ENCODE measurements around the gene CDH15.
"Not testable (repeated sequence)": the region's sequence is repeated elsewhere in the genome, so short reads cannot be mapped to it uniquely, and the experiment has no call there.

Gene CDH15

GRCh38 chr16:89184933-89185794 is 13.6 kb downstream of the CDH15 start:
- TF ChIP-seq, protein P1, sequence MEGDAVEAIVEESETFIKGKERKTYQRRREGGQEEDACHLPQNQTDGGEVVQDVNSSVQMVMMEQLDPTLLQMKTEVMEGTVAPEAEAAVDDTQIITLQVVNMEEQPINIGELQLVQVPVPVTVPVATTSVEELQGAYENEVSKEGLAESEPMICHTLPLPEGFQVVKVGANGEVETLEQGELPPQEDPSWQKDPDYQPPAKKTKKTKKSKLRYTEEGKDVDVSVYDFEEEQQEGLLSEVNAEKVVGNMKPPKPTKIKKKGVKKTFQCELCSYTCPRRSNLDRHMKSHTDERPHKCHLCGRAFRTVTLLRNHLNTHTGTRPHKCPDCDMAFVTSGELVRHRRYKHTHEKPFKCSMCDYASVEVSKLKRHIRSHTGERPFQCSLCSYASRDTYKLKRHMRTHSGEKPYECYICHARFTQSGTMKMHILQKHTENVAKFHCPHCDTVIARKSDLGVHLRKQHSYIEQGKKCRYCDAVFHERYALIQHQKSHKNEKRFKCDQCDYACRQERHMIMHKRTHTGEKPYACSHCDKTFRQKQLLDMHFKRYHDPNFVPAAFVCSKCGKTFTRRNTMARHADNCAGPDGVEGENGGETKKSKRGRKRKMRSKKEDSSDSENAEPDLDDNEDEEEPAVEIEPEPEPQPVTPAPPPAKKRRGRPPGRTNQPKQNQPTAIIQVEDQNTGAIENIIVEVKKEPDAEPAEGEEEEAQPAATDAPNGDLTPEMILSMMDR (IDR thresholded peaks at IDR 0.05; ENCODE audit: insufficient read depth, low read length, poor library complexity, severe bottlenecking), result no peak
- Histone ChIP-seq H3K4me3 (replicated peaks; ENCODE audit: low read depth, low read length) (no peak overlapping the region), H3K36me3 (ENCODE audit: control insufficient read depth, insufficient read depth, low read length) (no peaks in the 10 kb centered on the region), H3K27me3 (replicated peaks; ENCODE audit: control insufficient read depth, insufficient read depth, low read length) (no peaks in the 10 kb centered on the region)
- DNase-seq (ENCODE audit: extremely low read depth, insufficient read length), result no peak

DNA sequence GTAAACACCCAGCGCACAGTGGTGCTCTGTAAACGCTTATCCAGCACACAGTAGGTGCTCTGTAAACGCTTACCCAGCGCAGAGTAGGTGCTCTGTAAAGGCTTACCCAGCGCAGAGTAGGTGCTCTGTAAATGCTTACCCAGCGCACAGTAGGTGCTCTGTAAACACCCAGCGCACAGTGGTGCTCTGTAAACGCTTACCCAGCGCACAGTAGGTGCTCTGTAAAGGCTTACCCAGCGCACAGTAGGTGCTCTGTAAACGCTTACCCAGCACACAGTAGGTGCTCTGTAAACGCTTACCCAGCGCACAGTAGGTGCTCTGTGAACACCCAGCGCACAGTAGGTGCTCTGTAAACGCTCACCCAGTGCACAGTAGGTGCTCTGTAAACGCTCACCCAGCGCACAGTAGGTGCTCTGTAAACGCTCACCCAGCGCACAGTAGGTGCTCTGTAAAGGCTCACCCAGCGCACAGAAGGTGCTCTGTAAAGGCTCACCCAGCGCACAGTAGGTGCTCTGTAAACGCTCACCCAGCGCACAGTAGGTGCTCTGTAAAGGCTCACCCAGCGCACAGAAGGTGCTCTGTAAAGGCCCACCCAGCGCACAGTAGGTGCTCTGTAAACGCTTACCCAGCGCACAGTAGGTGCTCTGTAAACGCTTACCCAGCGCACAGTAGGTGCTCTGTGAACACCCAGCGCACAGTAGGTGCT is 14.5 kb downstream of the CDH15 start:
- H3K4me3 ChIP-seq (replicated peaks; ENCODE audit: low read depth, low read length); DNase-seq (ENCODE audit: extremely low read depth, insufficient read length); H3K36me3 ChIP-seq (ENCODE audit: control insufficient read depth, insufficient read depth, low read length); H3K27me3 ChIP-seq (replicated peaks; ENCODE audit: control insufficient read depth, insufficient read depth, low read length): not testable (repeated sequence)

DNA sequence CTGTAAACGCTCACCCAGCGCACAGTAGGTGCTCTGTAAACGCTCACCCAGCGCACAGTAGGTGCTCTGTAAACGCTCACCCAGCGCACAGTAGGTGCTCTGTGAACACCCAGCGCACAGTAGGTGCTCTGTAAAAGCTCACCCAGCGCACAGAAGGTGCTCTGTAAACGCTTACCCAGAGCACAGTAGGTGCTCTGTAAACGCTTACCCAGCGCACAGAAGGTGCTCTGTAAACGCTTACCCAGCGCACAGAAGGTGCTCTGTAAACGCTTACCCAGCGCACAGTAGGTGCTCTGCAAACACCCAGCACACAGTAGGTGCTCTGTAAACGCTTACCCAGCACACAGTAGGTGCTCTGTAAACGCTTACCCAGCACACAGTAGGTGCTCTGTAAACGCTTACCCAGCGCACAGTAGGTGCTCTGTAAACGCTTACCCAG is 15.1 kb downstream of the CDH15 start:
- not testable (repeated sequence) for H3K4me3 ChIP-seq (replicated peaks; ENCODE audit: low read depth, low read length); H3K27me3 ChIP-seq (replicated peaks; ENCODE audit: control insufficient read depth, insufficient read depth, low read length); DNase-seq (ENCODE audit: extremely low read depth, insufficient read length); H3K36me3 ChIP-seq (ENCODE audit: control insufficient read depth, insufficient read depth, low read length)

- H3K27me3 ChIP-seq (replicated peaks; ENCODE audit: control insufficient read depth, insufficient read depth, low read length), result no peaks in the 10 kb centered on the region; the same call in 1 of the 2 replicates
- peak; percentile 60 for DNase-seq (ENCODE audit: extremely low read depth, insufficient read length)
- no peak overlapping the region for H3K4me3 ChIP-seq (replicated peaks; ENCODE audit: low read depth, low read length)
- TF ChIP-seq, protein P1 (IDR thresholded peaks at IDR 0.05; ENCODE audit: insufficient read depth, low read length, poor library complexity, severe bottlenecking), result no peak
- no peaks in the 10 kb centered on the region for H3K36me3 ChIP-seq (ENCODE audit: control insufficient read depth, insufficient read depth, low read length)
These were observed 15.7 kb downstream of the CDH15 start for GRCh38 chr16:89187032-89187769.

DNA sequence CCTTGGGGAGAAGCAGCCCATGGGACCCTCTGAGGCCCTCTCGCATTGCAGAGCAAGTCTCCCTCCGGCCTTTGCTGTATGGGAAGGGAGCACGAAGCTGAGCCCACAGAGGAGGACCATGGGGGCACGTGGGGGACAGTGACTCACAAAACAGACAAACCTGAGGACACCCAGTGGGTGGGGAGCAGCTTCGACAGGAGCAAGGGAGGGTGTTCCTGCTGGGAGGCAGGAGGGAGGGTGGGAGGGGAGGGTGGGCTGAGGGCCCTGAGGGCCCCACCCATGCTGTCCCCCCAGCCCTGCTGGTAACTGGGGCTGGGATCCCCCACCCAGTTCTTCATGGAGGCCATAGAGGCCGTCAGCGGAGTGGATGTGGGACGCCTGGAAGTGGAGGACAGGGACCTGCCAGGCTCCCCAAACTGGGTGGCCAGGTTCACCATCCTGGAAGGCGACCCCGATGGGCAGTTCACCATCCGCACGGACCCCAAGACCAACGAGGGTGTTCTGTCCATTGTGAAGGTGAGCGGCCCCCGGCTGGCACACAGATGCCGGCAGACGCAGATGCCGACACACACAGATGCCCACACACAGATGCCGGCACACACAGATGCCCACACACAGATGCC is 16.3 kb downstream of the CDH15 start:
- peak; percentile 15 for DNase-seq (ENCODE audit: extremely low read depth, insufficient read length)
- Histone ChIP-seq H3K36me3 (ENCODE audit: control insufficient read depth, insufficient read depth, low read length) (no peaks in the 10 kb centered on the region), H3K27me3 (replicated peaks; ENCODE audit: control insufficient read depth, insufficient read depth, low read length) (no peaks in the 10 kb centered on the region; the same call in 1 of the 2 replicates), H3K4me3 (replicated peaks; ENCODE audit: low read depth, low read length) (no peak overlapping the region)
- TF ChIP-seq, protein P1 (IDR thresholded peaks at IDR 0.05; ENCODE audit: insufficient read depth, low read length, poor library complexity, severe bottlenecking), result no peak

- not testable (repeated sequence) for H3K27me3 ChIP-seq (replicated peaks; ENCODE audit: control insufficient read depth, insufficient read depth, low read length); H3K36me3 ChIP-seq (ENCODE audit: control insufficient read depth, insufficient read depth, low read length); DNase-seq (ENCODE audit: extremely low read depth, insufficient read length); H3K4me3 ChIP-seq (replicated peaks; ENCODE audit: low read depth, low read length)
These were observed 17.2 kb downstream of the CDH15 start for GRCh38 chr16:89188471-89189357.
